SKM-1 treated with dmso at 0.1 percent for 144 hours (cell line): ENCODE results near the gene KANK3.
"Not testable (repeated sequence)": the region's sequence is repeated elsewhere in the genome, so short reads cannot be mapped to it uniquely, and the experiment has no call there.

Experiments used
- DNase-seq: peaks from one replicate; lab custom pipeline; 2025; ENCODE audit not compliant: unreplicated experiment; lab: John Stamatoyannopoulos, UW

KANK3 gene

GRCh38 chr19:8342684-8343482, at the start of gene KANK3:
Gene KANK3 (minus strand): TSS chr19:8343262. CDS start chr19:8337828, 5,434 bp downstream.
- peak; percentile 15 for DNase-seq

DNA sequence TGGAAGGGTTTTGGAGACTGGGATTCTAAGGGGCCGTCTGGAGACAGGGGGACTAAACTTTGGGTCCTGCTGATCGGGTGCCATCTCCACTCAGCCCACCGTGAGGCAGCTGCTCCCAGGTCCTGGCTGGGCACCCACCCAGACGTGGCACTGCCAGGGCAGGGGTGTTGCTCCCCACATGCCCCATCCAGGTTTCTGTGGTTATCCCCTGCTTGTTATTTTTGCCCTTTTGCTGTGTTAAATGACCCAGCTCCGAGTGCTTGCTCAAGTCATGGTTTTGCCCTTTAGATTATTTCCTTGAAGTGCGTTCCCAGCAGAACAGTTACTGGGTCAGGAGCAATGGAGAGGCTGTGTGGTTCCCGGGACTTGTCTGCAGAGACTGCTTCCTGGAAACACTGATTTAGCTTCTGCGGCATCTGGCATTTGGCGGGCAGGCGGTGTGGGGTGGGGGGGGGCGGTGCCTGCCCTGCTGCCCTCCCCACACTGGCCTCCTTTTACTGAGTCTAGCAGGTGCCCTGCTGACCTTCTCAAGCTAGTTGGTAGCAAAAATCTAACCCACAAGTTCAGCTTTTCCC, 49.0 kb upstream of the KANK3 start:
- DNase-seq: no peak

DNA sequence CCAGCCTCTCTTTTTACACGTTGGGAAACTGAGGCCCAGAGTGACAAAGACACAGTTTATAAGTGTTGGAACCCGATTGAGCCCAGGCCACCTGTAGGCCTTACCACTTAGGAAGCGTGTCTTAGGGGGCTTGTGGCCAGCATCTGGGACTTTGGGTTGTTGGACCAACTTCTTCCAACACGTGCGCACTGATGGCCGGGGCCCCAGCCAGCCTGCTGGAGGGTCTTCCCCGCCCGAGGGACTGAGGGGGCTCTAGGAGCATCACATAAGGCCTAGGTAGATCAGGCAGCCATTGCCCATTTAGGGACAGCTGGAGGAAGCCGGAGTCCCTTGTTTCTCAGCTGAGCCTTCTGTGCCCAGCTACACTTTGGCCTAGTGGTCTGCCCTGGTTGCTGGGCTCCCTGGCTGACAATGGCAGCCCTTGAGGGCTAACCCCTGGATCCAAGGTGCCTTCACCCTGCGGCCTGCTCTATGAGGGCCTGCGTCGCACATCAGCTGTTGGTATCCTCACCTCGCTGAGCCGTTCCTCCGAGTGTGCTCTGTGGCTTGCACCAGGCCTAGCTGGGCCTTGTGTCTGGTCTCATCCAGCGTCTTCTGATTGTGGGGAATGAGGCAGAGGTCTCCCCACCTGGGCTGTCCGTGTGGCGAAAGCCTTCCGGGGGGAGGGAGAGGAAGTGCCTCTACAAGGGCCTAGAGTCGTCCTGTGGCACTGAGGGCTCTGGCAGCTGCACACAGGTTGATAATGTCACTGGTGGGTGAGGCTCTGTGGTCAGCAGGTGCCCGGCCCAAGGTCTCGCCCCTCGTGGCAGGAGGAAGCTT, 48.3 kb upstream of the KANK3 start:
- DNase-seq: no peak

GRCh38 chr19:8390617-8390981, 47.5 kb upstream of the KANK3 start:
- peak; percentile 95 for DNase-seq

- DNase-seq: peak; percentile 99
Observed at GRCh38 chr19:8389891-8390616, 47.0 kb upstream of the KANK3 start, which contains the start of gene RAB11B. Gene RAB11B (plus strand): TSS chr19:8390360. CDS start chr19:8390417, 57 bp downstream.

- no peak for DNase-seq
Observed at GRCh38 chr19:8388612-8388958, 45.5 kb upstream of the KANK3 start.

GRCh38 chr19:8387688-8388611, 44.9 kb upstream of the KANK3 start:
- DNase-seq: no peak

DNA sequence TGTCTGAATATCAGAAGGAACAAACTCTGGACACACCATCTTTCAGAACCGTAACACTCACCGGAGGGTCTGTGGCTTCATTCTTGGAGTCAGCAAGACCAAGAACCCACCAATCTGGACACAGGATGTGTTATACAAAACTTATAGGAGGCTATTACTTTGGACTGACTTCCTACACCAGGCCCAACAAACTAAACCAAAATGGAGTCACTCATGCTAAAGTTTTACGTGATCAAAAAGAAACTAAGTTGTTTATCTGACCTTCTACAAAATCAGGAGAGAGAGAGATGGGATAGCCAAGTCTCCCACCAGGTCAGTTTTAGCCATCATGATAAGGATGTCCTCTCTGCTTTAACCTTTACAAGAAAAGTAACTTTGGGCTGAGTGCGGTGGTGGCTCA, 43.9 kb upstream of the KANK3 start:
- DNase-seq: no peak

DNA sequence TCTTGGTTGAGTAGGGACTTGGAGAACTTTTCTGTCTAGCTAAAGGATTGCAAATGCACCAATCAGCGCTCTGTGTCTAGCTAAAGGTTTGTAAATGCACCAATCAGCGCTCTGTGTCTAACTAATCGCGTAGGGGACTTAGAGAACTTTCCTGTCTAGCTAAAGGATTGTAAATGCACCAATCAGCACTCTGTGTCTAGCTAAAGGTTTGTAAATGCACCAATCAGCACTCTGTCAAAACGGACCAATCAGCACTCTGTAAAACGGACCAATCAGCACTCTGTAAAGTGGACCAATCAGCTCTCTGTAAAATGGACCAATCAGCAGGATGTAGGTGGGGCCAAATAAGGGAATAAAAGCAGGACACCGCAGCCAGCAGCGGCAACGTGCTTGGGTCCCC, 43.4 kb upstream of the KANK3 start:
- DNase-seq: not testable (repeated sequence)

DNA sequence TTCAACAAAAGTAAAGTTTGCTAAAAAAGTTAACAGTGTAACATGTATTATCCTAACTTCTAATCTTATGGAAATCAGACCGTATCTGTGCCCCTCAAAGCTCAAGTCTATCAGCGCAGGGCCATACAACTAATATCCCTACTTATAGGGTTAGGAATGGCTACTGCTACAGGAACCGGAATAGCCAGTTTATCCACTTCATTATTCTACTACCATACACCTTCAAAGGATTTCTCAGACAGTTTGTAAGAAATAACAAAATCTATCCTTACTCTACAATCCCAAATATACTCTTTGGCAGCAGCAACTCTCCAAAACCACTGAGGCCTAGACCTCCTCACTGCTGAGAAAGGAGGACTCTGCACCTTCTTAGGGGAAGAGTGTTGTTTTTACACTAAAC, 42.5 kb upstream of the KANK3 start:
- not testable (repeated sequence) for DNase-seq

- DNase-seq: not testable (repeated sequence)
Observed at GRCh38 chr19:8385103-8385502, 42.0 kb upstream of the KANK3 start.

GRCh38 chr19:8384569-8384968, 41.5 kb upstream of the KANK3 start:
- DNase-seq: not testable (repeated sequence)

DNA sequence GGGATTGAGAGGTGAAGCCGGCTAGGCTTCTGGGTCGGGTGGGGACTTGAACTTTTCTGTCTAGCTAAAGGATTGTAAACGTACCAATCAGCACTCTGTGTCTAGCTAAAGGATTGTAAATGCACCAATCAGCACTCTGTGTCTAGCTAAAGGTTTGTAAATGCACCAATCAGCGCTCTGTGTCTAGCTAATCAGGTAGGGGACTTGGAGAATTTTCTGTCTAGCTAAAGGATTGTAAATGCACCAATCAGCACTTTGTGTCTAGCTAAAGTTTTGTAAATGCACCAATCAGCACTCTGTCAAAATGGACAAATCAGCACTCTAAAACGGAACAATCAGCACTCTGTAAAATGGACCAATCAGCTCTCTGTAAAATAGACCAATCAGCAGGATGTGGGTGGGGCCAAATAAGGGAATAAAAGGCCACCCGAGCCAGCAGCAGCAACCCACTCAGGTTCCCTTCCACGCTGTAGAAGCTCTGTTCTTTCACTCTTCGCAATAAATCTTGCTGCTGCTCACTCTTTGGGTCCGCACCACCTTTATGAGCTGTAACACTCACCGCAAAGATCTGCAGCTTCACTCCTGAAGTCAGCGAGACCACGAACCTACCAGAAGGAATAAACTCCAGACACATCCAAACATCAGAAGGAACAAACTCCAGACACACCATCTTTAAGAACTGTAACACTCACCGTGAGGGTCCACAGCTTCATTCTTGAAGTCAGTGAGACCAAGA, 36.3 kb upstream of the KANK3 start:
- DNase-seq: not testable (repeated sequence)

DNA sequence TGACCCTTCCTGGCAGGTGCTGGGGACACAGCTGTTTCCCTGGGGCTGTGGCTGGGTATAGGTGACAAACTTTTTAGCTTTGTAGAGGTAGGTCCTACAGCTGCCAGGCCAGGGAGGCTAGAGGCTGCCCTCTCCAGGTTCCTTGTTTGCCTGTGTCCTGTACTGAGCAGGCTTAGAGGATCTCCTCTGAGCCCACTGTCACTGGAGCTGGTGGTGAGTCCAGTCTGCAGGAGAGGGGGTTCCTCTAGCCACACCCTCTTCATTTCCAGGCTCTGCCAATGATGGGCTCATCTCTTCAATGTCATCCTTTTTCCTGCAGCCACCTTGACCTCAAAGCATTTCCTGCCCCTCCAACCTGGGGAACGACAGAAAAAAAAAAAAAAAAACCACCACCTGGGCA, 34.5 kb upstream of the KANK3 start:
- no peak for DNase-seq

DNA sequence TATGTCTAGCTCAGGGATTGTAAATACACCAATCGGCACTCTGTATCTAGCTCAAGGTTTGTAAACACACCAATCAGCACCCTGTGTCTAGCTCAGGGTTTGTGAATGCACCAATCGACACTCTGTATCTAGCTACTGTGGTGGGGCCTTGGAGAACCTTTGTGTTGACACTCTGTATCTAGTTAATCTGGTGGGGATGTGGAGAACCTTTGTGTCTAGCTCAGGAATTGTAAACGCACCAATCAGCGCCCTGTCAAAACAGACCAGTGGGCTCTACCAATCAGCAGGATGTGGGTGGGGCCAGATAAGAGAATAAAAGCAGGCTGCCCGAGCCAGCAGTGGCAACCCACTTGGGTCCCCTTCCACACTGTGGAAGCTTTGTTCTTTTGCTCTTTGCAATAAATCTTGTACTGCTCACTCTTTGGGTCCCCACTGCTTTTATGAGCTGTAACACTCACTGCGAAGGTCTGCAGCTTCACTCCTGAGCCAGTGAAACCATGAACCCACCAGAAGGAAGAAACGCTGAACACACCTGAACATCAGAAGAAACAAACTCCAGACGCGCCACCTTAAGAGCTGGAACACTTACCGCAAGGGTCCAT, 33.4 kb upstream of the KANK3 start:
- not testable (repeated sequence) for DNase-seq

DNA sequence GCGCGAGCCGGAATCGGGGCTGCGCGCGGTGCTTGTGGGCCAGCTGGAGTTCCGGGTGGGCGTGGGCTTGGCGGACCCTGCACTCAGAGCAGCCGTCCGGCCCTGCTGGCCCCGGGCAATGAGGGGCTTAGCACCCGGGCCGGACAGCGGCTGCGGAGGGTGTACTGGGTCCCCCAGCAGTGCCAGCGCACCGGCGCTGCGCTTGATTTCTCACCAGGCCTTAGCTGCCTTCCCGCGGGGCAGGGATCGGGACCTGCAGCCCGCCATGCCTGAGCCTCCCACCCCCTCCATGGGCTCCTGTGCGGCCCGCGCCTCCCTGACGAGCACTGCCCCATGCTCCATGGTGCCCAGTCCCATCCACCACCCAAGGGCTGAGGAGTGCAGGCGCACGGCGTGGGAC, 32.7 kb upstream of the KANK3 start:
- not testable (repeated sequence) for DNase-seq

DNA sequence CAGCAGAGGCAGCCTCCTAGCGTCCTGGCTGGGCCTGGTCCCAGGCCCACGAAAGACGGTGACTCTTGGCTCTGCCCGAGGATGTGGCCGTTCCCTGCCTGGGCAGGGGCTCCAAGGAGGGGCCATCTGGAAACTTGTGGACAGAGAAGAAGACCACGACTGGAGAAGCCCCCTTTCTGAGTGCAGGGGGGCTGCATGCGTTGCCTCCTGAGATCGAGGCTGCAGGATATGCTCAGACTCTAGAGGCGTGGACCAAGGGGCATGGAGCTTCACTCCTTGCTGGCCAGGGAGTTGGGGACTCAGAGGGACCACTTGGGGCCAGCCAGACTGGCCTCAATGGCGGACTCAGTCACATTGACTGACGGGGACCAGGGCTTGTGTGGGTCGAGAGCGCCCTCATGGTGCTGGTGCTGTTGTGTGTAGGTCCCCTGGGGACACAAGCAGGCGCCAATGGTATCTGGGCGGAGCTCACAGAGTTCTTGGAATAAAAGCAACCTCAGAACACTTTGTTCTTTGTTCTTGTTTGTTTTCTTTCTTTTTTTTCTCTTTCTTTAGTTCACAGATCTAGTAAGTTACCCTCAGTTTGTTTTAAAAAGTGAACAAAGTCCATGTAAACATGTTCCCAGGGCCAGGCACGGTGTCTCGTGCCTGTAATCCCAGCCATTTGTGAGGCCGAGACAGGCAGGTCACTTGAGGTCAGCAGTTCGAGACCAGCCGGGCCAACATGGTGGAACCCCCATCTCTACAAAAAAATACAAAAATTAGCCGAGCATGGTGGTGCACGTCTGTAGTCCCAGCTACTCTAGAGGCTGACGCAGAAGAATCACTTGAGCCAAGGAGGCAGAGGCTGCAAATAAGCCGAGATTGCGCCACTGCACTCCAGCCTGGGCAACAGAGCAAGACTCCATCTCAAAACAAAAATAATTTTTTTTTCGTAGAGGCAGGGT, 31.1 kb upstream of the KANK3 start:
- DNase-seq: no peak
